Measurements from ENCODE around the gene SLC16A5. TPM values are rescaled to one million over a fixed set of nuclear protein-coding genes. Genes with fewer than 3 reads are reported as not detected.

SLC16A5 gene
- polyA plus RNA-seq, 1 donor from 2014 or later: not detected

- TF ChIP-seq, protein P1, sequence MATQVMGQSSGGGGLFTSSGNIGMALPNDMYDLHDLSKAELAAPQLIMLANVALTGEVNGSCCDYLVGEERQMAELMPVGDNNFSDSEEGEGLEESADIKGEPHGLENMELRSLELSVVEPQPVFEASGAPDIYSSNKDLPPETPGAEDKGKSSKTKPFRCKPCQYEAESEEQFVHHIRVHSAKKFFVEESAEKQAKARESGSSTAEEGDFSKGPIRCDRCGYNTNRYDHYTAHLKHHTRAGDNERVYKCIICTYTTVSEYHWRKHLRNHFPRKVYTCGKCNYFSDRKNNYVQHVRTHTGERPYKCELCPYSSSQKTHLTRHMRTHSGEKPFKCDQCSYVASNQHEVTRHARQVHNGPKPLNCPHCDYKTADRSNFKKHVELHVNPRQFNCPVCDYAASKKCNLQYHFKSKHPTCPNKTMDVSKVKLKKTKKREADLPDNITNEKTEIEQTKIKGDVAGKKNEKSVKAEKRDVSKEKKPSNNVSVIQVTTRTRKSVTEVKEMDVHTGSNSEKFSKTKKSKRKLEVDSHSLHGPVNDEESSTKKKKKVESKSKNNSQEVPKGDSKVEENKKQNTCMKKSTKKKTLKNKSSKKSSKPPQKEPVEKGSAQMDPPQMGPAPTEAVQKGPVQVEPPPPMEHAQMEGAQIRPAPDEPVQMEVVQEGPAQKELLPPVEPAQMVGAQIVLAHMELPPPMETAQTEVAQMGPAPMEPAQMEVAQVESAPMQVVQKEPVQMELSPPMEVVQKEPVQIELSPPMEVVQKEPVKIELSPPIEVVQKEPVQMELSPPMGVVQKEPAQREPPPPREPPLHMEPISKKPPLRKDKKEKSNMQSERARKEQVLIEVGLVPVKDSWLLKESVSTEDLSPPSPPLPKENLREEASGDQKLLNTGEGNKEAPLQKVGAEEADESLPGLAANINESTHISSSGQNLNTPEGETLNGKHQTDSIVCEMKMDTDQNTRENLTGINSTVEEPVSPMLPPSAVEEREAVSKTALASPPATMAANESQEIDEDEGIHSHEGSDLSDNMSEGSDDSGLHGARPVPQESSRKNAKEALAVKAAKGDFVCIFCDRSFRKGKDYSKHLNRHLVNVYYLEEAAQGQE (IDR thresholded peaks at IDR 0.05; ENCODE audit: borderline replicate concordance): no peak
- no peak for TF ChIP-seq POLR2AphosphoS5 (IDR thresholded peaks at IDR 0.05)
- no peak for TF ChIP-seq MXI1 (conservative IDR thresholded peaks at IDR 0.05; ENCODE audit: poor library complexity, severe bottlenecking)
- TF ChIP-seq EP300 (conservative IDR thresholded peaks at IDR 0.05; ENCODE audit: poor library complexity, severe bottlenecking): no peak
- TF ChIP-seq, protein P2, sequence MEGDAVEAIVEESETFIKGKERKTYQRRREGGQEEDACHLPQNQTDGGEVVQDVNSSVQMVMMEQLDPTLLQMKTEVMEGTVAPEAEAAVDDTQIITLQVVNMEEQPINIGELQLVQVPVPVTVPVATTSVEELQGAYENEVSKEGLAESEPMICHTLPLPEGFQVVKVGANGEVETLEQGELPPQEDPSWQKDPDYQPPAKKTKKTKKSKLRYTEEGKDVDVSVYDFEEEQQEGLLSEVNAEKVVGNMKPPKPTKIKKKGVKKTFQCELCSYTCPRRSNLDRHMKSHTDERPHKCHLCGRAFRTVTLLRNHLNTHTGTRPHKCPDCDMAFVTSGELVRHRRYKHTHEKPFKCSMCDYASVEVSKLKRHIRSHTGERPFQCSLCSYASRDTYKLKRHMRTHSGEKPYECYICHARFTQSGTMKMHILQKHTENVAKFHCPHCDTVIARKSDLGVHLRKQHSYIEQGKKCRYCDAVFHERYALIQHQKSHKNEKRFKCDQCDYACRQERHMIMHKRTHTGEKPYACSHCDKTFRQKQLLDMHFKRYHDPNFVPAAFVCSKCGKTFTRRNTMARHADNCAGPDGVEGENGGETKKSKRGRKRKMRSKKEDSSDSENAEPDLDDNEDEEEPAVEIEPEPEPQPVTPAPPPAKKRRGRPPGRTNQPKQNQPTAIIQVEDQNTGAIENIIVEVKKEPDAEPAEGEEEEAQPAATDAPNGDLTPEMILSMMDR (IDR thresholded peaks at IDR 0.05; ENCODE audit: poor library complexity, severe bottlenecking): no peak
- no peak for TF ChIP-seq SMC3 (conservative IDR thresholded peaks at IDR 0.05; ENCODE audit: poor library complexity)
- TF ChIP-seq EZH2 (IDR thresholded peaks at IDR 0.05; ENCODE audit: borderline replicate concordance, insufficient read depth, low read length, poor library complexity, severe bottlenecking): no peak
- TF ChIP-seq RAD21 (conservative IDR thresholded peaks at IDR 0.05): no peak
- TF ChIP-seq TAF1 (IDR thresholded peaks at IDR 0.05; ENCODE audit: low read depth): no peak
- Histone ChIP-seq H3F3A (ENCODE audit: insufficient read depth, low read length, poor library complexity, severe bottlenecking) (no peaks in the 10 kb centered on the region), H2AFZ (ENCODE audit: low read depth, low read length) (no peak overlapping the region), H3K27ac (ENCODE audit: low read length) (no peak overlapping the region), H3K9me2 (ENCODE audit: insufficient read depth, low read length) (no peaks in the 10 kb centered on the region), H3K79me2 (replicated peaks; ENCODE audit: insufficient read depth, low read length) (peaks cover 9% of the 10 kb centered on the region), H3K36me3 (ENCODE audit: insufficient read depth, low read length) (no peaks in the 10 kb centered on the region), H3K27me3 (ENCODE audit: insufficient read depth, low read depth, low read length) (no peaks in the 10 kb centered on the region), H3K4me3 (ENCODE audit: low read length) (no peak overlapping the region), H3K9me3 (ENCODE audit: low read length) (no peaks in the 10 kb centered on the region), H4K20me1 (ENCODE audit: insufficient read depth) (no peaks in the 10 kb centered on the region), H3K9ac (ENCODE audit: low read length) (no peak overlapping the region), H3K4me2 (ENCODE audit: low read length) (no peak overlapping the region)
Observed at GRCh38 chr17:75111777-75112335, 24.1 kb downstream of the SLC16A5 start.

DNA sequence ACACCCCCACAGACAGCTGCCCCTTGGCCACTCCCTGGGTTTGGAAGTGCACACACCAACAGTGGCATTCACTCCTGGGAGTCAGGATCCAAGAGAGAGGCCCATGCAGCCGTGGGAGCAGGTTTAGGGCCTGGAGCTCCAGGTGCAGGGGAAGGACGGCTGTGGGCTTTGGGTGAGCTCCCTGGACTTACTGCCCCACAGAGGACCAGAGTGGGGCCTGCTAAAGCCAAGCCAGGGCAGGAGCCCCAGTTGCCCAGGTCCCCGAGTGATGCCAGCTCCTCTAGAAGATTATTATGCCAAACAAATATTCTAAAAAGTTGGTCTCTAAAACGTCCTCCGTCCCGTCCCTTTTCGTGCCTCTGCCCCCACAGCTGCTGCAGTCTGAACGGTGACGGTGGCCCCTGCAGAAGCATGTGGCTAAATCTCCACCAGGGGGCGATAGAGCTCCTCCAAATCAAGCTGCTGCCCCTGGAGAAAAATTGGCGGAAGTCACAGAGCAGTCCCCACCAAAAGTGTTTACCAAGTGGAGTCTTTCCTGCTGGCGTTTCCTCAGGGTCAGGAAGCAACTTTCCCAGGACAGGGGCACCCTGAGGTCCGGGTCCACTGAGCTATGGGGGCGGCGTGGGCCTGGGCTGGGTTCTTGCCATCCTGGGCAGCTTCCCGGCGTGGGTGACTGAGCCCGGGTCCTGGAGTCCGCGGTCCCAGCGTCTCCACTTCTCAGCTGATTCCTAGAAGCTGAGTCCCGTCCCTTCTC lies 26.2 kb downstream of the SLC16A5 start:
- Histone ChIP-seq H3K27ac (ENCODE audit: low read length) (no peak overlapping the region), H3K27me3 (ENCODE audit: insufficient read depth, low read depth, low read length) (no peaks in the 10 kb centered on the region), H3K9me2 (ENCODE audit: insufficient read depth, low read length) (no peaks in the 10 kb centered on the region), H3K4me3 (ENCODE audit: low read length) (no peak overlapping the region), H3F3A (ENCODE audit: insufficient read depth, low read length, poor library complexity, severe bottlenecking) (no peaks in the 10 kb centered on the region), H3K4me2 (ENCODE audit: low read length) (no peak overlapping the region), H3K9ac (ENCODE audit: low read length) (no peak overlapping the region), H3K79me2 (replicated peaks; ENCODE audit: insufficient read depth, low read length) (peaks cover 9% of the 10 kb centered on the region), H3K9me3 (ENCODE audit: low read length) (no peaks in the 10 kb centered on the region), H3K36me3 (ENCODE audit: insufficient read depth, low read length) (no peaks in the 10 kb centered on the region), H2AFZ (ENCODE audit: low read depth, low read length) (no peak overlapping the region), H4K20me1 (ENCODE audit: insufficient read depth) (no peaks in the 10 kb centered on the region)
- TF ChIP-seq TAF1 (IDR thresholded peaks at IDR 0.05; ENCODE audit: low read depth): no peak
- no peak for TF ChIP-seq MXI1 (conservative IDR thresholded peaks at IDR 0.05; ENCODE audit: poor library complexity, severe bottlenecking)
- TF ChIP-seq SMC3 (conservative IDR thresholded peaks at IDR 0.05; ENCODE audit: poor library complexity): peak; percentile 80
- TF ChIP-seq EZH2 (IDR thresholded peaks at IDR 0.05; ENCODE audit: borderline replicate concordance, insufficient read depth, low read length, poor library complexity, severe bottlenecking): no peak
- no peak for TF ChIP-seq EP300 (conservative IDR thresholded peaks at IDR 0.05; ENCODE audit: poor library complexity, severe bottlenecking)
- TF ChIP-seq, protein P2 (IDR thresholded peaks at IDR 0.05; ENCODE audit: poor library complexity, severe bottlenecking): peak; percentile 87
- TF ChIP-seq, protein P1 (IDR thresholded peaks at IDR 0.05; ENCODE audit: borderline replicate concordance): no peak
- peak; percentile 80 for TF ChIP-seq RAD21 (conservative IDR thresholded peaks at IDR 0.05)
- no peak for TF ChIP-seq POLR2AphosphoS5 (IDR thresholded peaks at IDR 0.05)
